HG03469 (cell line): ENCODE measurements around the gene C12orf75.
"Not testable (repeated sequence)": the region's sequence is repeated elsewhere in the genome, so short reads cannot be mapped to it uniquely, and the experiment has no call there.

Experiments used
- ATAC-seq: cut with Tn5 transposase; IDR thresholded peaks from one replicate; pipeline ENCODE4 v1.9.1; 2021; ENCODE audit warnings: mild to moderate bottlenecking, moderate library complexity, moderate number of reproducible peaks; ENCODE audit not compliant: unreplicated experiment

C12orf75 gene

DNA sequence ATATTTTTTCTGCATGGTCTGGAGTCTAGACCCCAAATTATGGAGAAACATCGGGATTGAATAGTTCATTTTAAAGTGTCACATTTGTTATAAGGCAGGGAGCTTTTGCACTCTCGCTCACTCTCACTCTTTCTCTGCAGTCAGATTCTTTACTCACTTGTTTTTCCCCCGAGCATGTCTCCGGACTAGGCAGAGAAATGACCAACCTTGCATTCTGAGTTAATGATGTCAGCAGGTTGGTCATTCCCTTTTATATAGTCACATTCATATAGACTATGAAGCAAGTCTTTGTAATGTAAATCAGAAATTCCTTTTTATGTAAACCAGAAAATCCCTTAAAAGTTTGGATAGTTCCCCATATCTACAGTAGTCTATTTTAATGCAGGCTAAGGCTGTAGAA lies 4.1 kb downstream of the C12orf75 start:
- no peak for ATAC-seq

DNA sequence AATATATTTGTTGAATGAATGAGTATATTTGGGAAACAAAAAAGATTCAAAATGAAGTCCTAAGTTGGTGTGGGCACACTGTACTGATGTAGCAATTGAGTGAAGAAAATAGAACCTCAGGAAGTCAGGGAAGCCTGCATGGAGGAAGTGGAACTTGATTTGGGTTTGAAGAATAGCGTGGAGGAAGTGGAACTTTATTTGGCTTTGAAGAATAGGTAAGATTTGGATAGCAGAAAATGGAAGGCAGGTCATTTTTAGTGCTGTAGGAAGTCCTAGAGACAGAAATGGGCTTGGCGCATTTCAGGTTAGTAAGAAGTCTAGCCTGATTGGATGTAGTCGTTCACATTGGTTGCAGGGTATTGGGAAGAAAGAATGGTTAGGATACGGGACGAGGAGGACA lies 5.4 kb downstream of the C12orf75 start:
- no peak for ATAC-seq

DNA sequence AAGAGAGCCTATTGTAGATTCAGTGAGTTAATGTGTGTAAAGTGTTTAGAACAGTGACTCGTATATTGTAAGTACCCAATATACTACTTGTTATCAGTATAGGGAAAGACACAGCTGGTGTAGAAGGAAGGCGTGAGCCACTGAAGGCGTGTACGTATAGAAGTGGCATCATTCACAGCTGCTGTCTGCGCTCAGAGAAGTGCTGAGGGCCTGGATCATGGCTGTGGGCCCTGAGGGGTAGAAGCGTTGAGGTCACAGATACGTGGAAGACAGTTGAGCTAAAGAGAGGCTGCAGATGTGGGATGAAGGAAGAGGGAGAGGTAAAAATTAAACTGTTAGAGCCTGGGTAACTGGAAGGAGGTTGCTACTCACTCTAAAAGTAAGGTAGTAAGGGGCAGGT lies 5.9 kb downstream of the C12orf75 start:
- ATAC-seq: no peak

DNA sequence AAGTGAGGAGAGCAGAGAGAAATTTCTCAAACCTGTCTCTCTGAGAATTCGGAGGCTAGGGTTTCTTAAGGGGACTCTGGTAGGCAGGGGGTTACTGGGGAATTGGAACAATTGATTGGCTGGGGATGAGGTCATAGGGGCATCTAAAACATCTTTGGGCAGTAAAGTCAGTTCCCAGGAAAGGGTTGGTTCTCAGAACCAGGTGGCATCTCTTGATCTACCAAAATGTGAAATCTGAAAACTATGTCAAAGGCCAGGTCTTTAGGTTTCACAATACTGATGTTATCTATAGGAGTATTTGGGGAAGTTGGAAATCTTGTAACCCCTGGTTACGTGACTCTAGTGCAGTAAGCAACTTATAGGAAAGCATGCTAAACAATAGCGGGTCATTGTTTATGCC lies 6.9 kb downstream of the C12orf75 start:
- no peak for ATAC-seq

DNA sequence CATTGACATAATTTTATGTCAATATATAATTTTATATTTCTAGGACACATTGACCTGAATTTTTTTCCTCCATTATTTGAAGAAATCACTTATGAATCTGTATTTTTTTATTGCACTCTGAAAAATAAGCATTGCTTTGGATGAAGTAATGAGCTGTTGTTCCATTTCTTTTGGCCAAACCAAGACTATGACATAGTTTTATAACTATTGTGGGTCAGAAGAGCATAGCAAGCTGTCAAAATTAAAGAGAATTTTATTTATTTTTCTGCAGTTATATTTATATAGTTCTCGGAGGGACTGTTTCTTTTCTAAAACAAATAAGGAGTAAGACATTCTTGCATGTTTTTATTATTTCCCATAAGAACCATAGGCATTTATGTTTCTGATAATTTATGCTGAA lies 8.5 kb downstream of the C12orf75 start:
- ATAC-seq: no peak

DNA sequence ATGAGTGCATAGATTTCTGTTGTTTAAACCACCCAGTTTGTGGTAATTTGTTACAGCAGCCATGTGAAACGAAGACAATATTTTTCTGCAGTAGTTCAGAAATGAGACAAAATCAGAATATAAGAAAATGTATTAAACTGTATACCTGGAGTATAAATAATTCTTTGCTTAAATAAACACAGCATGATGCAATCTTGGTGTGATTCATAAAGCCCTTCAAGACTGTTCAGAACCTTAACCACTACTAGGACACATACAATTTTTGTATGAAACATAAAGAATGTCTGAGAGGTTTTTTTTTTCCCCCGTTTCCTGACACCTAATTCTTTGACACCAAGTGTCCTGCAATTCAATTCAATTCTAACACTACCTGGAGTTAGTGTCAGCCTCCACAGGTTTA lies 10.5 kb downstream of the C12orf75 start:
- no peak for ATAC-seq

DNA sequence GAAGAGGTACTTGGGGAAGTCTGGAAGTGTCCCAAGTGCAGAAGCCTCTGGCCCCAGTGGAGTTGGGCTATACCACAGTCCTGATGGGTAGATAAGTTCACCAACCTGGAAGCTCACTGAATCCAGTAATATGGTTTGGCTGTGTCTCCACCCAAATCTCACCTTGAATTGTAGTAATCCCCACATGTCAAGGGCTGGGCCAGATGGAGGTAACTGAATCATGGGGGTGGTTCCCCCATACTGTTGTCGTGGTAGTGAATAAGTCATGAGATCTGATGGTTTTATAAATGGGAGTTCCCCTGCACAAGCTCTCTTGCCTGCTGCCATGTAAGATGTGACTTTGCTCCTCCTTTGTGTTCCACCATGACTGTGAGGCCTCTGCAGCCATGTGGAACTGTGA lies 11.1 kb downstream of the C12orf75 start:
- not testable (repeated sequence) for ATAC-seq

DNA sequence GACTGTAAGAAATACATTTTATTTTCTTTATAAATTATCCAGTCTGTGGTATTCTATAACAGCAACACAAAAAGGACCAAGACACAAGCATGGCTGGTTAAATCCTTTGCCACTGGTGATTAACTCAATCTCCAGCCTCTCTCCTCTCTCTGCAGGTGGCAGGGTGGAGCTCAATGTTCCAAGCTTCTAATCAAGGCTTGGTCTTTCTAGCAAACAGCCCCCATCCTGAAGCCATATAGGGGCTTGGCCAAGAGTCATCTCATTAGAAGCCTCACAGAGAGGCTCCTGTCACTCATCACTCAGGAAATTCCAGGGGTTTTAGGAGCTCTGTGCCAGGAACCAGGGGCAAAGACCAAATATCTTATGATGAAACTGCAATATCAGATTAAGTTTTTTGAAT lies 12.0 kb downstream of the C12orf75 start:
- ATAC-seq: no peak

DNA sequence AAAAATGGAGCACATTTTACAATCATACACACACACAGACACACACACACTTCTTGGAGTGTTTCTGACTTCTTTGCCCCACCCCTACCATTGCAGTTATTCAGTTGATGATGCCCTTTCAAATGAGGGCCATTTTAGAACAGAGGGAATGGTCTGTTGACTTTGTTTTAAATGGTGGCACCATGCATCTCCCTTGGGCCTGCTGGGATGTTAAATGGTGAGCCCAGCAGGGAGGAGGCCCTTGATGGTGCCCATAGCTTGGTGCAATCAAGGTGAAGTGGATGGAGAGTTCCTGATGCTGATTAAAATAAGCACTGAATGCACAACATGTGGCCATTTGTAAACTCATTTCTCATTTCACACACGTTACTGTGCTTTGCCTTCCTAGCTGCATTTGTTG lies 13.3 kb downstream of the C12orf75 start:
- ATAC-seq: no peak

DNA sequence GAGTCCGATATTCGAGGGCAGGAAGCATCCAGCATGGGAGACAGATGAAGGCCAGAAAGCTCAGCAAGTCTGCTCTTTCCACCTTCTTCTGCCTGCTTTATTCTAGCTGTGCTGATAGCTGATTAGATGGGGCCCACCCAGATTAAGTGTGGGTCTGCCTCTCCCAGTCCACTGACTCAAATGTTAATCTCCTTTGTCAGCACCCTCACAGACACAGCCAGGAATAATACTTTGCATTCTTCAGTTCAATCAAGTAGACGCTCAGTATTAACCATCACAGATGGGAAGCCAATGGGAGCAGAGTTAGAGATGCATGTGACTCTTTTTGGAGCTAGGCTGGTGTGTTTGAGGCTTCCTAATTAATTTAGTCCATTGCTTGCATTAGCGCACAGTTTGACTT lies 17.0 kb downstream of the C12orf75 start:
- no peak for ATAC-seq

DNA sequence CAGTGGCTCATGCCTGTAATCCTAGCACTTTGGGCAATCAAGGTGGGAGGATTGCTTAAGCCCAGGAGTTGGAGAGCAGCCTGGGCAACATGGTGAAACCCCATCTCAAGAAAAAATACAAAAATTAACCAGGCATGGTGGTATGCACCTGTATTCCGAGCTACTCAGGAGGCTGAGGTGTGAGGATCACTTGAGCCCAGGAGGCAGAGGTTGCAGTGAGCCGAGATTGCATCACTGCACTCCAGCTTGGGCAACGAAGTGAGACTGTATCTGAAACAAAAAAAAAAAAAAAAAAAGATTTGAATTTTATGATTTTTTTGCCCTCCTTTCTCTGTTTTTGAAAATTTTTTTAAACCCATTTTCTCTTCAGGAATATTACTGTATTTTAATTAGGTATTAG lies 17.7 kb downstream of the C12orf75 start:
- ATAC-seq: no peak

DNA sequence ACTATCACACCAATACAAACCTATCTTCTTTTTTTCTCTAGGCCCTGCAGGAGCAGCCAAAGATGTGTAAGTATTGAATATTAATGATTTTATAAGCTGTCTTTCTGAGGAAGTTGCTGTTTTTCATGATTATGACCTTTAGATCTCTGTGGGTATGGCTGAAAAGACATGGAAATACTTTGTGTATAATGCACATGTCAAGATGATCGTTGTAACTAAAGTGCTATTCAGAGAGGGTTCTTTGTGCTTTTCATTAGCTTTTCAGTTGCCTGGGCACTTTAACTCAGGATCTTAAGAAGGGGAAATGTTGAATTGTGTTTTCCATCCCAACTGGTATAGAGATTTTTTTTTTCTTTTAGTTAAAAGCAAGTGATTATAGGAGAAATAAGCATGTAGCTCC lies 18.1 kb downstream of the C12orf75 start:
- no peak for ATAC-seq

DNA sequence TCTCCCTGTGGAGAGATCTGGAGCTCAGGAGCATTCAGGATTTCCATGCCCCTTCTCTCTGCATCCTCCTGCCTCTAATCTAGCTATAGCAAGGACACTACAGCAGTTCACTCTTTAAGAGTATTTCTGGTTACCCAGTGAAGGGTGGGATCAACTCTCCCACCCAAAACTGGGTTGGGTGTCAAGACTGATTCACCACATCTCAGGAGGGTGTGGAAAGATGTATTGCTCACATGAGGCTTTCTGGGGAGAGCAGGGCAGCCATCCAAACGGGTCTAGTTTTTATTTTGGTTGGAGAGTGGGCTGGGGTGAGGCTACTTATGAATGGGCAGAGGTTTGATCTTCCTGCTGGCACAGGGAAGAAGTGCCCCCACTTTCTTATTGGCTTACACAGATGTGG lies 18.6 kb downstream of the C12orf75 start:
- no peak for ATAC-seq

DNA sequence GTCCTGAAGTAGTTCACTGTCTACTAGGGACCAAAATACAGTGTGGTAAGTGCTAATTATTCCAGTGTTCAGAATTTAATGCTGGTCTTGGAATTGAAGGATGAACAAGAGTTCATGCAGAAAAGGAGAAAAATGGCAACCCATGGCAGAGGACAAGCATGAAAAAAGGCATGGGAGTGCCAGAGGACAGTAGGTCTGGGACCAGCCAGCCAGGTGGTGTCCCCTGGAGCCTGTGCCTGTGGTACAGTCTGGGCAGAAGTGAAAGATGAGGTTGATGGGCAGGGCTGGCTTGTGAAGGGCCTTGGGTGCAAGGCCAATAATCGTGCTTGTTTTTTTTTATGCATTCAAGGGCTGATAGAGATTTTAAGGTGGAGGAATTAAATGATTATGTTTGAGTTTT lies 21.0 kb downstream of the C12orf75 start:
- ATAC-seq: no peak

DNA sequence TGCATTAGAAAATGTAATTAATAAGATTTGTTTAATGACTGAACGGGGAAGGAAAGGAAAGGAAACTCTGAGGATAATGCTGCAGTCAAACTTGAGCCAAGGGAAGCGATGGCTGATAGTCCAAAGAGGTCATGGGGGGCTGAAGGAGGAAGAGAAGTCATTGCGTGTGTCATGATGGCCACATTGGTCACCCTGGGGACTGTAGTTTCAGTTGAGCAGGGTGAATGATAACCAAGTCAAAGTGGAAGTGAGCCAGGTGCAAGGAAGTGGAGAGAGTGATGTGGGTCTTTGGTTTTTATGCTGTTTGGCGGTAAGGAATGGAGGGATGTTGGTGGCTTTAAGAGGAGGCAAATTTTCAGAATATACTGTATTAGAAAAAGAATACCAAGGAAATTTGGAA lies 21.6 kb downstream of the C12orf75 start:
- ATAC-seq: peak; percentile 69

DNA sequence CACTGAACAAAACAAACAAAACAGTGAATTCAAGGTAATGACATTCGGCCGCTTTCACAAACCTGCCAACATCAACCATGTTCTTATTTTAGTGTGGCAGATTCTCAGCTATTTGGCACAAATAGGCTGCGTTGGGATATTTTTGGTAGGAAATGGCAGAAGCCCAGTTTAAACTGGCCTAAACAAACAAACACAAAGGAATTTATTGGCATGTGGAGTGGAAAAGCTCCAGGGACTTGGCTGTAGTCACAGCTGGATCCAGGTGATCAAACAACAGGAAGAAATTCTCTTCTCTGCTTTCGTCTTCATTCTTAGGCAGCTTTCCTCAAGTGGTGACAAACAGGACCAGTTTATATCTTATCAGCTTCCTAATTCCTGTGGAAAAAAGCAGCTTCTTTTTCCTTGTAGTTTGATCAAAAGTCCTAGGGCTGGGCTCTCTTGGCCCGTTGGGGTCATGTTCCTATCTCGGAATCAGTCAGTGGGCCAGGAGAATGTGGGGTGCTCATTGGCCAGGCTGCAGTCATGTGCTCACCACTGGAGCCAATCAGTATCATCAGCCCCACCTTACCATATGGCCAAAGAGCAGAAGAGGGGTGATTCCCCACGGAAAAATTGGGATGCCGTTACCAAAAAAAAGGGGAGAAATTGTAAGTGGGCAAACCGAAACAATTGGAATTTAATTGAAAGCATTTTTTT lies 22.6 kb downstream of the C12orf75 start:
- ATAC-seq: no peak

DNA sequence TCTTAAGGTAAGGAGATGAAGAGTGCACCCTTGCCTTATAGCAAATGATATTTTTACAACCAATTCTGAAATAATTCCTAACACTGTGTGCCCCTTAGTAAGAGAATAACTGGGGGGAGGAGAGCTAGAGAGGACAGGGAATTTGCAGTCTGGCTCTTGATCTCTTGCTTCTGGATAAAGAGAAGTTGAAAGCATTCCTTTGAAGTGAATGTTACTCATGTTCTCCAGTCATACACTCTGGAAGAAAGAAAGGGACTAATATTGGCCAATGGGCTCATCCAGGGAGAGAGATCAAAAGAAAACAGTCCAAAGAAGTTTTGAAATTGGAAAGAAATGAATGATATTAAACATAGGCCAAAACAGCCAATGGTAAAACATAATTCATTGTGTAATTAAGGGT lies 25.3 kb downstream of the C12orf75 start:
- ATAC-seq: no peak

DNA sequence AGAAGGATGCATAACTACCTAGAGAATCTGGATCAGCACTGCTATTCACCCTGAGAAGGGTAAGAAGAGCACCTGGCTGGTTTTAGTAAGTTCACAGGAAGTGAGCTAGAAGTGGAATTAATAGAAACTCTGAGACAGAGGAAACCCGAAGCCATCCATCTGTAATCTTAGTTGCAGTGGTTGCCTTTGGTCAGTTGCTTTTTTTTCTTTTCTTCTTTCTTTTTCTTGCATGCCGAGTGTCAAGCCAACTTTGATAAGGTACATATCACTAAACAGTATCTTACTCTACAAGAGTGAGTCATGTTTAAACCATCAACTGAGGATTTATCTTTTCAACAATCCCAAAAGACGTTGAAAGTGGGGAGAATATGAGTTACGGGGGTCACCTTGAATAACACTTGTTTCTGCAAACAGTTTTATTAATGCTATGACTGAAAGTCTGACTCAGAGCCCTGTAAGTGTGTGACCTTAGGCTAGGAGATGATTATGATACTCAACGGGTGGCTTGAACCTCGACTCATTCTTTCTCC lies 26.7 kb downstream of the C12orf75 start:
- peak; percentile 46 for ATAC-seq

DNA sequence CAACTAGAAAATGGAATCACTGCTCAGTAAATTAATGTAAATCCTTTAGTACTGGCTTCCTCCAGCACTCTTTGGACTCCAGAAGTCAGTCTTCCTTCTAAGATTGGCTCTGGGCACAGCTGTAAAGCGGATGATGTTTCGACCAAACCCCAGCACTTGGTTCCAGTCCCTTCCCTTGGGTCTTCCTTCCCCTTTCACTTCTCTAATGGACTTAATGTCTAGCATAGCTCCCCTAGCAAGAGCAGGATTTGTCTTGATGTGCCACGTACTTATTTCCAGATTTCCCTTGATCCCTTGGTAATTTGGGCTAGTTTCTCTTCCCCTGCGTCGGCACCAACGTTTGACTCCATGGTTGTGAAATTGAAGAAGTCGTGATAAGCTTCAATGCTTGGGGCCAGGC lies 28.3 kb downstream of the C12orf75 start:
- ATAC-seq: no peak

DNA sequence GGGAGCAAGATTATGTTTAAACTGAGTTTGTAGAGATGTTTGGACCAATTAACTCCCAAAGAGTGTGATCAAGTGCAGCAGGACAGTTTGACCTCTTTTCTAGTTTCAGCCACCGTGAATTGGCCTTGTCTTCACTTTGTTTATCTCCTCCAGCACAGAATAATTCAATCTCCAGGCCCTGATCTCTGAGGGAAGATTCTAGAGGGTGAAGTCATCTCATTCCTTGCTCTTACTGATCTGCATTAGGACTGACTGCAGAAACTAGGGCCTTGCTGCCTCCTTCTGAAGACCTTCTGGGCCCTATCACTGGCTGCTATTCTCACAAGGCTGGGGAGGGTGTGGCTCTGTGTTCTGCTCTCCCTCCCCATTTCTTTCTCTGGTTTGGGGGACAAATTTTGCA lies 29.4 kb downstream of the C12orf75 start:
- no peak for ATAC-seq

DNA sequence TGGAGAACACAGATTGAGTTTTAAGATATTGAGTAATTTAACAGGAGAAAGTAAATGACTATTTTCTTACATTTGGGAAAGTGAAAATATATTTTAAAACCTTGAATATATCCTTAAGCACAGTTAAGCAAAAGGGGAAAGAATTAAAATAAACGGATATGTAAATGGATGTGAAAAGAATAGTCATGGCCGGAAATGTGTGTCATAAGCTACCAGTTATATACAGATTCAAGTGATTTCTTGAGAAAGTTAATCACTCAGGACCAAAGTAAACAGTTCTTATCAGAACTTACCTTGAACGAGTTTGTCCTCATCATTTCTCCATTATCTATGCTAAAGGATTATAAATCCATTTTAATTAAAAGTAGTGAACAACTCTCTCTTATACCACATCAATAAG lies 33.4 kb downstream of the C12orf75 start:
- ATAC-seq: no peak

DNA sequence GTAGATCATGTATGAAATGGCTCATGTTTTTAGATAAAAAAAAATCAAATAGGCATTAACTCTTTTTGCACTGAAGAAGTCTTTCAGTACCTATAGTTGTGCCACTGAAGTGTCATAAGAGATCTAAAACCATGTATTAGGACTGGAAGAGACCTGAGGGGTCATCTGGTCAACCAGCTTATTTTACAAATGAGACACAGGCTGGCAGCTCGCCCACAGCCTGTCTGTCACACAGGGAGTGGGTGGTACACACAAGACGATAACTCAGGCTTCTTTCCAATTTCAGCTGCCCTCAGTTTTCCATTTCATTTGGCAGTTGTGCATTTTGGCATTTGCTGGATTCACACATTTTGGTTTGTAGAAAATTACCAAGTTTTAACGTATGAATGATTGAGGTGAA lies 34.7 kb downstream of the C12orf75 start:
- no peak for ATAC-seq

DNA sequence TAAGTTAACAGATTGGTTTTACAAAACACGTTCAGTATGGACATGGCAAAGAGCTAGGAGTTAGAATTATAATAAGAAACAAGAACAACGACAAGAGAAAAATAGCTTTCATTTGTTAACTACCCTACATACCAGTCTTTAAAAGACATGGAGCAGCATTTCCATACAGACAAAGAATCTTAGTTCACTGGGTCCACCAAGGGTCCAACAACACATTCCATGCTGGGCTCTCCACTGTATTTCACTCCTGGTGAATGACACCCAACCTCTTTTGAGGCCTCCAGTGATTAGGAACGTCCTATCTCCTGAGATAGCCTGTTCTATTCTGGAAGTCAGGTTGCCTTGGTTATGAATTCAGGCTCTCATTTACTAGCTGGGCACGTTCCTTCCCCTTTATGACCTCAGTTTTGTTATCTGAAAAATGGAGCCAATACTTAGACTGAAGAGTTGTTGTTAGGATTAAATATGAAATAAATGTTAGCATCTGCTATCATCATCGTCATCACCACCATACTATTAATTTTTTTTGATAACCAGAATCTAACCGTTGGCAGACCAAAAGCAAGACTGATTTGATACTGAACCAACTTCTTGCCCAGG lies 37.7 kb downstream of the C12orf75 start:
- ATAC-seq: no peak
